K562 (cell line): ENCODE measurements around the gene TCF12.

Experiments
- E2F5 ChIP-seq: sonication (generic); formaldehyde crosslinking; IDR thresholded peaks from 2 replicates; pipeline ENCODE4 v1.8.0; 2022; ENCODE audit warnings: mild to moderate bottlenecking, missing genetic modification reagents
- EHMT2 ChIP-seq: fragments of 450-650 bp; IDR thresholded peaks from 2 replicates; pipeline ENCODE4 v1.6.1; 2018; ENCODE audit warnings: antibody characterized with exemption
- FOXK2 ChIP-seq, 2 experiments: fragments of 450-650 bp; IDR thresholded peaks in 1 of 2; conservative IDR thresholded peaks in 1 of 2; 2 replicates each; pipeline ENCODE4 v1.6.1; 2016; ENCODE audit warnings: low read depth in 2 of 2, mild to moderate bottlenecking in 1 of 2
- HMGN3 ChIP-seq: IDR thresholded peaks from 2 replicates; pipeline ENCODE4 v1.6.1; 2011; ENCODE audit warnings: borderline replicate concordance, low read depth, mild to moderate bottlenecking, mixed read lengths, low read length; ENCODE audit not compliant: insufficient read length; ENCODE audit errors: extremely low read depth
- NR4A1 ChIP-seq, 2 experiments: fragments of 250-450 bp in 1 of 2; fragments of 450-650 bp in 1 of 2; sonication (Bioruptor Pico) in 1 of 2; IDR thresholded peaks; 2 replicates each; pipeline versions ENCODE4 v1.4.0 to v1.6.1; 2016 to 2020; ENCODE audit warnings: mild to moderate bottlenecking in 2 of 2, missing compliant biosample characterization in 1 of 2, missing genetic modification characterization in 1 of 2, moderate library complexity in 1 of 2
- POLR2A ChIP-seq: fragments of 450-650 bp; conservative IDR thresholded peaks from 2 replicates; pipeline ENCODE4 v1.6.1; 2016
- RBFOX2 ChIP-seq: fragments of 200-400 bp; formaldehyde crosslinking; IDR thresholded peaks from 2 replicates; pipeline ENCODE4 v1.6.1; 2017; ENCODE audit warnings: low read depth, mild to moderate bottlenecking, low read length, moderate library complexity
- SRSF7 ChIP-seq: fragments of 200-400 bp; formaldehyde crosslinking; optimal IDR thresholded peaks from 2 replicates; pipeline ENCODE3; 2017; ENCODE audit warnings: mild to moderate bottlenecking, low read depth, low read length
- TBL1XR1 ChIP-seq, 2 experiments: IDR thresholded peaks; 2 replicates each; pipeline ENCODE4 v1.6.1; 2012; ENCODE audit warnings: improper control_type of control experiment in 2 of 2, low read length in 2 of 2, mild to moderate bottlenecking in 1 of 2

GRCh38 chr15:57308170-57308545, 389.7 kb downstream of the TCF12 start:
- no peak for TF ChIP-seq EHMT2
- no peak for TF ChIP-seq HMGN3
- no peak for TF ChIP-seq SRSF7
- TF ChIP-seq E2F5, result no peak
- no peak for TF ChIP-seq RBFOX2
- no peak for TF ChIP-seq TBL1XR1 (IDR thresholded peaks at IDR 0.05; ENCODE audit: low read length in 2 of 2)
- TF ChIP-seq FOXK2 (conservative IDR thresholded peaks at IDR 0.05 in 1 of 2, IDR thresholded peaks at IDR 0.05 in 1 of 2; ENCODE audit: low read depth in 2 of 2), result no peak
- no peak for TF ChIP-seq NR4A1 (CRISPR knock-in tag; IDR thresholded peaks at IDR 0.05)
- TF ChIP-seq NR4A1 (tag; IDR thresholded peaks at IDR 0.05), result no peak
- no peak for TF ChIP-seq POLR2A
